CD4-positive, alpha-beta T cell treated with Interleukin-17A for 4 hours (primary cell): Measurements from ENCODE around the gene GLI3.

Source experiments
- DNase-seq: peaks from one replicate; pipeline ENCODE4 v3.0.0-alpha.2; 2020; ENCODE audit warnings: mixed read lengths

GLI3 gene

GRCh38 chr7:42022791-42023190 lies 214.2 kb downstream of the GLI3 start:
- no peak for DNase-seq

GRCh38 chr7:42022056-42022455 lies 215.0 kb downstream of the GLI3 start:
- DNase-seq = no peak

GRCh38 chr7:42021631-42022030 lies 215.4 kb downstream of the GLI3 start:
- no peak for DNase-seq

GRCh38 chr7:42020061-42020460 lies 216.9 kb downstream of the GLI3 start:
- no peak for DNase-seq

GRCh38 chr7:42017349-42017986 lies 219.5 kb downstream of the GLI3 start:
- DNase-seq = no peak

- no peak for DNase-seq
Measured at GRCh38 chr7:42016517-42016916, 220.5 kb downstream of the GLI3 start.

GRCh38 chr7:42014625-42015618 lies 222.1 kb downstream of the GLI3 start:
- peak; percentile 8 for DNase-seq

GRCh38 chr7:42012786-42013360 lies 224.1 kb downstream of the GLI3 start:
- no peak for DNase-seq

- no peak for DNase-seq
Measured at GRCh38 chr7:42012313-42012712, 224.7 kb downstream of the GLI3 start.

GRCh38 chr7:42011846-42012245 lies 225.2 kb downstream of the GLI3 start:
- DNase-seq = no peak

GRCh38 chr7:42010751-42011150 lies 226.3 kb downstream of the GLI3 start:
- no peak for DNase-seq

GRCh38 chr7:42006801-42007513 lies 230.1 kb downstream of the GLI3 start:
- DNase-seq = no peak

- no peak for DNase-seq
Measured at GRCh38 chr7:42002654-42003053, 234.4 kb downstream of the GLI3 start.

- DNase-seq = no peak
Measured at GRCh38 chr7:41999736-42000283, 237.2 kb downstream of the GLI3 start.

- DNase-seq = no peak
Measured at GRCh38 chr7:41998041-41998440, 239.0 kb downstream of the GLI3 start.

- no peak for DNase-seq
Measured at GRCh38 chr7:41997151-41997550, 239.9 kb downstream of the GLI3 start.

GRCh38 chr7:41996381-41997035 lies 240.5 kb downstream of the GLI3 start:
- no peak for DNase-seq

- DNase-seq = no peak
Measured at GRCh38 chr7:41995632-41996271, 241.3 kb downstream of the GLI3 start.

- DNase-seq = no peak
Measured at GRCh38 chr7:41994746-41995110, 242.3 kb downstream of the GLI3 start.

GRCh38 chr7:41994036-41994745 lies 242.8 kb downstream of the GLI3 start:
- DNase-seq = no peak
